NCI-H1092 (cell line): ENCODE measurements around the gene IFT80.
A peak's percentile ranks its signal among the peaks of the same experiment; 100 is the strongest.
"Not testable (repeated sequence)": the region's sequence is repeated elsewhere in the genome, so short reads cannot be mapped to it uniquely, and the experiment has no call there.

Source experiments
- DNase-seq: peaks from one replicate; lab custom pipeline; 2025; lab: John Stamatoyannopoulos, UW

Gene IFT80

GRCh38 chr3:160260587-160261270 lies 138.3 kb downstream of the IFT80 start:
- no peak for DNase-seq

- no peak for DNase-seq
These were observed 139.4 kb downstream of the IFT80 start for GRCh38 chr3:160259589-160259988.

GRCh38 chr3:160257606-160258005 lies 141.4 kb downstream of the IFT80 start:
- DNase-seq: no peak

GRCh38 chr3:160253298-160253697 lies 145.7 kb downstream of the IFT80 start:
- no peak for DNase-seq

- no peak for DNase-seq
These were observed 151.3 kb downstream of the IFT80 start for GRCh38 chr3:160247766-160248165.

- no peak for DNase-seq
These were observed 153.7 kb downstream of the IFT80 start for GRCh38 chr3:160245261-160245800.

- DNase-seq: not testable (repeated sequence)
These were observed 158.3 kb downstream of the IFT80 start for GRCh38 chr3:160240719-160241118.

GRCh38 chr3:160232014-160232413 lies 167.0 kb downstream of the IFT80 start:
- no peak for DNase-seq

GRCh38 chr3:160227419-160227818 lies 171.6 kb downstream of the IFT80 start:
- no peak for DNase-seq

- peak; percentile 29 for DNase-seq
These were observed 172.8 kb downstream of the IFT80 start for GRCh38 chr3:160226026-160226907.

- peak; percentile 39 for DNase-seq
These were observed 173.6 kb downstream of the IFT80 start, which contains the start of gene C3orf80 for GRCh38 chr3:160225176-160226025. C3orf80 (plus strand) TSS chr3:160225422; CDS start chr3:160225636, 214 bp downstream.

- DNase-seq: no peak
These were observed 174.2 kb downstream of the IFT80 start for GRCh38 chr3:160224811-160225175.

GRCh38 chr3:160224256-160224655 lies 174.8 kb downstream of the IFT80 start:
- DNase-seq: no peak

GRCh38 chr3:160221019-160221418 lies 178.0 kb downstream of the IFT80 start:
- DNase-seq: no peak

GRCh38 chr3:160220038-160220437 lies 179.0 kb downstream of the IFT80 start:
- DNase-seq: no peak

- no peak for DNase-seq
These were observed 180.9 kb downstream of the IFT80 start for GRCh38 chr3:160218136-160218535.

GRCh38 chr3:160217675-160218074 lies 181.3 kb downstream of the IFT80 start:
- no peak for DNase-seq

- no peak for DNase-seq
These were observed 185.8 kb downstream of the IFT80 start for GRCh38 chr3:160213191-160213590.

GRCh38 chr3:160210799-160211221 lies 188.2 kb downstream of the IFT80 start:
- no peak for DNase-seq

GRCh38 chr3:160210341-160210740 lies 188.7 kb downstream of the IFT80 start:
- no peak for DNase-seq
